Measurements from ENCODE around the gene TANC1.

Gene TANC1

GRCh38 chr2:159267921-159268320 is 299.5 kb downstream of the TANC1 start:
- no peak for DNase-seq (ENCODE audit: low read depth in 2 of 2)

- no peak for DNase-seq (ENCODE audit: low read depth in 2 of 2)
Observed at GRCh38 chr2:159270744-159271379, 302.4 kb downstream of the TANC1 start.

GRCh38 chr2:159272156-159272555 is 303.7 kb downstream of the TANC1 start:
- DNase-seq (ENCODE audit: low read depth in 2 of 2), result no peak

- DNase-seq (ENCODE audit: low read depth in 2 of 2), result no peak
Observed at GRCh38 chr2:159275111-159275510, 306.7 kb downstream of the TANC1 start.

GRCh38 chr2:159279700-159280099 is 311.3 kb downstream of the TANC1 start:
- DNase-seq (ENCODE audit: low read depth in 2 of 2), result no peak

- DNase-seq (ENCODE audit: low read depth in 2 of 2), result no peak
Observed at GRCh38 chr2:159281002-159281401, 312.6 kb downstream of the TANC1 start.
